ENCODE measurements around the gene NPEPPS. TPM values are rescaled to one million over a fixed set of nuclear protein-coding genes. Genes with fewer than 3 reads are reported as not detected.

NPEPPS gene
- 124 and 181 TPM in 2 replicates for total RNA-seq

GRCh38 chr17:47530557-47531232 is at the start of gene NPEPPS:
TSS of gene NPEPPS (plus strand) at chr17:47531108. CDS start at chr17:47531301, 193 bp downstream.

GRCh38 chr17:47649153-47649971 is 118.5 kb downstream of the NPEPPS start, which contains the start of gene KPNB1:
TSS of gene KPNB1 (plus strand) at chr17:47649919. CDS start at chr17:47650245, 326 bp downstream.

Other genes with a start within 250 kb of the NPEPPS start
- 7.1 and 9.2 TPM in 2 replicates for gene EFCAB13, start 207.2 kb upstream of the NPEPPS start, total RNA-seq
- gene KPNB1, start 118.8 kb downstream of the NPEPPS start, total RNA-seq, result 369 and 570 TPM in 2 replicates
- 6.2 and 9.6 TPM in 2 replicates for gene TBKBP1, start 163.1 kb downstream of the NPEPPS start, total RNA-seq
- gene TBX21, start 202.1 kb downstream of the NPEPPS start, total RNA-seq, result not detected in 2 replicates

Data from smooth muscle cell of the umbilical artery (primary cell).